AG10803 (cell line): ENCODE results near the gene ATRN.

Source experiments
- DNase-seq: peaks from one replicate; pipeline ENCODE4 v3.0.0; 2010; ENCODE audit warnings: low read depth
- H3K4me3 ChIP-seq: 2 replicates; pipeline ENCODE4 v1.5.1; 2011; ENCODE audit warnings: mild to moderate bottlenecking, low read length, control low read depth
- TF ChIP-seq, protein P1 (sequence below): conservative IDR thresholded peaks from 2 replicates; pipeline ENCODE4 v1.5.1; 2011; ENCODE audit warnings: mild to moderate bottlenecking, low read length, control low read depth, inconsistent platforms

Gene ATRN

DNA sequence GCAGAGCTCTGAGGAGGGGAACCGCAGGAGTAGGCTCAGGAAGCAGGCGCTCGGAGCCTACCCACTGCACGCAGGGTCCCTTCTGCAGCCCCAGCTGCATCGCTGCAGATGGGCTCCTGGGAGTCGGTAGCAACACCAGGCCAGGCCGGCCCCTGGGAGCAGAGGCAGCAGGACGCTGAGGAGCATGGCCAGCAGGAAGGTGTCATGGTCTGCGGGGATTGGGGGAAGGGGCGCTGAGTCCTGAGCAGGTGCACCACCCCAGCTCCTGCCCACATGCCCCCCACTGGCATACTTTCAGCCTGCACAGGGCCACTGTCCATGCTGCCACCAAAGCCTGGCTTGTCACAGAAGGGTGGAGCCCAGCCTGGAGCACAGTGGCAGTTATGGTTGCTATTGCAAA is 200.1 kb downstream of the ATRN start:
- TF ChIP-seq, protein P1, sequence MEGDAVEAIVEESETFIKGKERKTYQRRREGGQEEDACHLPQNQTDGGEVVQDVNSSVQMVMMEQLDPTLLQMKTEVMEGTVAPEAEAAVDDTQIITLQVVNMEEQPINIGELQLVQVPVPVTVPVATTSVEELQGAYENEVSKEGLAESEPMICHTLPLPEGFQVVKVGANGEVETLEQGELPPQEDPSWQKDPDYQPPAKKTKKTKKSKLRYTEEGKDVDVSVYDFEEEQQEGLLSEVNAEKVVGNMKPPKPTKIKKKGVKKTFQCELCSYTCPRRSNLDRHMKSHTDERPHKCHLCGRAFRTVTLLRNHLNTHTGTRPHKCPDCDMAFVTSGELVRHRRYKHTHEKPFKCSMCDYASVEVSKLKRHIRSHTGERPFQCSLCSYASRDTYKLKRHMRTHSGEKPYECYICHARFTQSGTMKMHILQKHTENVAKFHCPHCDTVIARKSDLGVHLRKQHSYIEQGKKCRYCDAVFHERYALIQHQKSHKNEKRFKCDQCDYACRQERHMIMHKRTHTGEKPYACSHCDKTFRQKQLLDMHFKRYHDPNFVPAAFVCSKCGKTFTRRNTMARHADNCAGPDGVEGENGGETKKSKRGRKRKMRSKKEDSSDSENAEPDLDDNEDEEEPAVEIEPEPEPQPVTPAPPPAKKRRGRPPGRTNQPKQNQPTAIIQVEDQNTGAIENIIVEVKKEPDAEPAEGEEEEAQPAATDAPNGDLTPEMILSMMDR: no peak
- DNase-seq: no peak
- no peak overlapping the region for H3K4me3 ChIP-seq

DNA sequence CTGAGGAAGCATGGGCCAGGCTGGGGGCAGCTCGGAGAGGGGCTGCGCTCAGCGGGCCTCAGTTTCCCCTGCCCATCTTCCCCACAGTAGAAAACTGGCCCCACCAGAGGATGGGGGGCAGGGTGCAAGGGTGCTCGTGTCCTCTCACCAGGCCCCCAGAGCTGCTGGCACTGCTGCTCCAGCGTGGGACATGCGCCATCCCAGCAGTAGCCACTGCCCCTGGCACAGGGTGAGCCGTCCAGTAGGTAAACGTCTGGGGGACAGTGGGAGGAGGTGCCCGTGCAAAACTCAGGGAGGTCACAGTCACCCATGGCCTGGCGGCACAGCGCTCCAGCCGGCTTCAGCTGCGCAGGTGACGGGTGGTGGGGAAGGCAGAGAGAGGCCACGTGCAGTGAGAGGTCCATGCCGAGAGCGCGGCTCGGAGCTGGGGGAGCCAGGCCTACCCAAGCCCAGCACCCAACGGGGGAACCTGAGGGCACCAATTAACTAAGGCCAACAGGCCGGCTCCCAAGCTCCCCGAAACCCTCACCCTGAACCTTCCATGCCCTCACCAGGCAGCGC is 201.2 kb downstream of the ATRN start:
- H3K4me3 ChIP-seq: no peak overlapping the region
- TF ChIP-seq, protein P1: no peak
- DNase-seq: no peak

DNA sequence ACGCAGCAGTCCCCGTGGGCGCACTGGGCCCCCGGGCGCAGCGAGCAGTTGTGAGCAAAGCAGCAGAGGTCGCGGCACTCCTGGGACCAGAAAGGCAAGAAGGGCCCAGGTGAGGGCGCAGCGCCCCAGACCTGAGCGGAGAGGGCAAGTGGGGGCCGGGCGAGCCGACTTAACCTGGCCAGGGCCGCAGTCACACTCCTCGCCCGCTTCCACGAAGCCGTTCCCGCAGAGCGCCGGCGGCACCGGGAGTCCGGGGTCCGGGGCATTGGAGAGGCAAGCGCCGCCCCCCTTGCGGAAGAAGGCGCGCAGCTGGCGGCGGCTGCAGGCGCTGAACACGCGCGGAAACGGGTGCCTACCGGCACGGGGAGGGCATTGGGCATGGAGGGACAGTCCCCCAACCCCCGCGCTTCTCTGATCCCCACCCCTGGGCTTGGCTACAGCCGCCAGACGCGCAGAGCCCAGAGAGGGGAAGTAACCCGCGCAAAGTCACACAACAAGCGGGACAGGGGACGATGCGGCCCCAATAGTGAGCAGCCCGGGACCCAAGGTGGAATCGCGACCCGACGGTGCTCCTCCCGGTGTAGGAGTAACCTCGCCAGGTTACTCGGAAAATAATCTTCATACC is 201.8 kb downstream of the ATRN start:
- H3K4me3 ChIP-seq: no peak overlapping the region
- TF ChIP-seq, protein P1: no peak
- DNase-seq: no peak

DNA sequence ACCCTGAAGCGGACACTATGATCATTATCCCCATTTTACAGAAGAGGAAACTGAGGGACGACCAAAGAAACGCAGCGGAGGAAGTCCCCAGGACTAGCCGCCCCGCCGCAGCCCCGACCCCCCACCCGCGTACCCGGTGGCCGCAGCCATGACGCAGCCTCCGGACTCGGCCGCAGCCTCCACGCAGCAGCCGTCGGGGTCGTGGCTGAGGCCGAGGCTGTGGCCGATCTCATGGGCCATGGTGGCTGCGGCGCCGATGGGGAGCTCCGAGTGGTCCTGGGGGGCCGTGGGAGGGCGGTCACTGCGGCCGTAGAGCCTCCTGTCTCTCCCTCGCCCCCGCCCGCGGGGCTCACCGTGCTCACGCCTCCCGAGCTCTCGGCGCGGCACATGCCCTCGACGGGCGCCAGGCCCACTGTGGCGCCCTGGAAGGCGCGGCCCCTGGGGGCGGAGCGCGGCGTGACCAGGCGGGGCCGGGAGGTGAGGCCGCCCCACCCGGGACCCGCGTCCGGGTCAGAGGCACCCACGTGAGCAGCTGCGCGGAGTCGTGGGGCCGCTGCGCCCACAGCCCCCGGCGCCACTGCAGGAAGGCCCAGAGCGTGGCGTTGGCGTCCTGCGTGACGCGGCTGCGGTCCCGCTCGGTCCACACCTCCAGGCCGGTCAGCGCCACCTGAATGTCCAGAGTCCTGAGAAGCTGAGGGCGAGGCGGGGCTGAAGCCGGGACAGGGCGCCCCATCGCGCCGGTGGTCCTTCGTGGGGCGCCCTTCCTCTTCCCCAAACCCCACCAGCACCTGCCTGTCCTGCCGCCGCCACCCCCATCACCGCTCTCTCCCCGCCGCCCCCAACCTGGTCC is 202.6 kb downstream of the ATRN start:
- TF ChIP-seq, protein P1: no peak
- no peak overlapping the region for H3K4me3 ChIP-seq

DNA sequence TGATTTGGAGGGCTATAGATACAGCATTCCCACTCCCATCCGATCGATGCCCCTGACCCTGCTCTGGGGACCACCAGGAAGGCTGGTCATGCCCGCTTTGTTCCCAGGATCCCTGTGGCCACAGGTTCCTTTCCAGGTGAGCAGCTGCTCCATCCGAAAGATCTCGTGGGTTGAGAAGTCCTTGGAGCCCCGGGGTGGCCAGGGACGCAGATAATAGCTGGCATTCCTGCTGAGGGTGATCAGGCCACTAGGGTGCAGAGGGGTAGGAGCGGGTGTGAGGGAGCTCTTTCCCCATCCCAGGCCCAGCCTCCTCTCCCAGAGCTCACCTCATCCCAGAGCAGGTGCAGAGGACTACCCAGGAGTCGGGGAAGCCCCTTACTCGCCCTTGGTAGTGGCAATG is 203.6 kb downstream of the ATRN start:
- TF ChIP-seq, protein P1: no peak
- DNase-seq: no peak
- no peak overlapping the region for H3K4me3 ChIP-seq

More for the DNA sequence above, 202.6 kb downstream of the ATRN start:
- no peak for DNase-seq

DNA sequence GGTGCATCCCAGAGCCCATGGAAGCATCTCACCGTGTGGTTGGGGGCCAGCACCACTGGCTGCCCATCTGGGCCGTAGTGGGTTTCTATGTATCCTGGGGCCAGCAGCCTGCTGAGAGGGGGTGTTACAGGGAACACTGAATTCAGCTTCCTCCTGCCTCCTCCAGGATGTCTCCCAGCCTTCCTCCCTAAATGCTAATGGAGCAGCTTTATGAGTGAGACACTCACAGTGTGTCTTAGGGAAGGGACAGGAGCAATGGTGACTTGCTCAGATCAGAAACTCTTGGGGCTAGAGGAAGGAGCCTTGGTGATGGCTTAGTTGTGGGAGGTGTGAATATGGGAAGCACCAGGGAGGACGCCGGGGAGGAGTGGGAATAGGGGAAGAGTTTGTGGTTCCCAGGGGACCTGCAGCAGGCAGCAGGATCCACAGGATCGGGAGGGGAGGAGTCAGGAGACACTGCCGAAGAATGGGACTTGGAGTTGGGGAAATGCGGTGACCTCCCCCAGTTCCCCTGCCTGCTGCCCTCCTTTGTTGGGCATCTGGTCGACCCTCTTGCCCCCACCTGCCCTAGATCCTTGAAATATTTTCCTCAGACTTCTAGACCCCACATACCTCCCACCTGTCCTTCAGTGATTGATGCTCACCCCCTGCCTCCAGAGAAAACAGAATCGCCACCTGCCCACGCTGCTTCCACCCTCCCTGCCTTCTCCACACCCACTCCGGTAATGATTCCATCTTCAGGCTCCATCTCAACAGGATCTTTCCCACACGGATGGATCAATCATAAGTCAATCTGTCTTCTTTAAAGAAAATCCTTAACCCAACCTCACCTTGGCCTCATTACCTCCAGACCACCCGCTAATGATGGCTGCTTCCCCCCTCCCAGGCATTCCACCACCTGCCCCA is 204.4 kb downstream of the ATRN start:
- no peak overlapping the region for H3K4me3 ChIP-seq
- TF ChIP-seq, protein P1: no peak
- DNase-seq: no peak
